ENCODE data around the gene CFAP65. TPM values are rescaled to one million over a fixed set of nuclear protein-coding genes. Genes with fewer than 3 reads are reported as not detected.

Gene CFAP65
- total RNA-seq, 6 donors from 2014 or later = 0.26 to 18.7 (median 10.7) TPM

- Histone ChIP-seq H3K4me3 (no peak overlapping the region), H3K27ac (no peak overlapping the region), H3K4me1 (peaks cover 22 to 36% (median 26%) of the 10 kb centered on the region in 4 donors), H3K36me3 (no peaks in the 10 kb centered on the region), H3K27me3 (peaks cover 3 to 84% (median 53%) of the 10 kb centered on the region in 4 donors), H3K9me3 (no peaks in the 10 kb centered on the region)
- no peak for DNase-seq
- TF ChIP-seq EP300 (IDR thresholded peaks at IDR 0.05) (no peak), POLR2A (IDR thresholded peaks at IDR 0.05) (no peak), POLR2AphosphoS5 (IDR thresholded peaks at IDR 0.05) (no peak)
- TF ChIP-seq, protein P1, sequence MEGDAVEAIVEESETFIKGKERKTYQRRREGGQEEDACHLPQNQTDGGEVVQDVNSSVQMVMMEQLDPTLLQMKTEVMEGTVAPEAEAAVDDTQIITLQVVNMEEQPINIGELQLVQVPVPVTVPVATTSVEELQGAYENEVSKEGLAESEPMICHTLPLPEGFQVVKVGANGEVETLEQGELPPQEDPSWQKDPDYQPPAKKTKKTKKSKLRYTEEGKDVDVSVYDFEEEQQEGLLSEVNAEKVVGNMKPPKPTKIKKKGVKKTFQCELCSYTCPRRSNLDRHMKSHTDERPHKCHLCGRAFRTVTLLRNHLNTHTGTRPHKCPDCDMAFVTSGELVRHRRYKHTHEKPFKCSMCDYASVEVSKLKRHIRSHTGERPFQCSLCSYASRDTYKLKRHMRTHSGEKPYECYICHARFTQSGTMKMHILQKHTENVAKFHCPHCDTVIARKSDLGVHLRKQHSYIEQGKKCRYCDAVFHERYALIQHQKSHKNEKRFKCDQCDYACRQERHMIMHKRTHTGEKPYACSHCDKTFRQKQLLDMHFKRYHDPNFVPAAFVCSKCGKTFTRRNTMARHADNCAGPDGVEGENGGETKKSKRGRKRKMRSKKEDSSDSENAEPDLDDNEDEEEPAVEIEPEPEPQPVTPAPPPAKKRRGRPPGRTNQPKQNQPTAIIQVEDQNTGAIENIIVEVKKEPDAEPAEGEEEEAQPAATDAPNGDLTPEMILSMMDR (IDR thresholded peaks at IDR 0.05) = no peak
- WGBS, 2 donors = 61 to 69% methylated on average over 3 of the region's 3 CpGs
- no peak for ATAC-seq (ENCODE audit: low FRiP score in 2 of 2)
Measured at GRCh38 chr2:218988164-218988563, 53.2 kb downstream of the CFAP65 start.

DNA sequence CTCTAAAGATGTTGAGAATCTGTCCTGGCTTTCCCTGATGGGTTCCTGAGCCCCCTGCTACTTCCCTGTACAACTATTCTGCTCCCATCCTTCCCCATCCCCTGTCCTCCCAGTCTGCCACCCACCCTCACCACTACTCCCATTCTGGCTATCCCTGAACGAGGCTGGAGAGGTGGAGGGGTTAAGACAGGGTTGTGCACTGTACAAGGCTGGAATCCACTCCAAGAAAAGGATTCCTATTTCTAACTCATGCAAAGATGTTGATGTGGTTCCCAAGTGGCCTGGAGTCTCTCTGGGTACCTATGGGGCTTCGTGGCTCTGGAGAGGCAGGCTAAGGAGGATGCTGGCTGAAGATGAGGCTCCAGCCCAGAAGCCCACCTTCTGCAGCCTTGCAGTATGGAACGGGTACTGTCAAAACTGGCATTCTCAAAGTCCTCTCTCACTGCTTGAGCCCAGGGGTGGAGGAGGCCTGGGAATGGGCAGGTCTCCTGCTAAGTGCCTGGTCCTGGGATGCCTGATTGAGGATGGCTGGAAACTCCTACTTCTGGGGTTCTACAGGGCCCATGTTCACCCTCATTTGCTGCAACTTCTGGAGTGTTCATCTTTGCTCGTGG is 55.1 kb downstream of the CFAP65 start:
- no peak for TF ChIP-seq POLR2AphosphoS5 (IDR thresholded peaks at IDR 0.05)
- TF ChIP-seq POLR2A (IDR thresholded peaks at IDR 0.05) = no peak
- DNase-seq = no peak
- Histone ChIP-seq H3K4me3 (no peak overlapping the region), H3K9me3 (no peaks in the 10 kb centered on the region), H3K4me1 (peaks cover 29 to 37% (median 32%) of the 10 kb centered on the region in 4 donors), H3K36me3 (no peaks in the 10 kb centered on the region), H3K27ac (no peak overlapping the region), H3K27me3 (peaks cover 3 to 86% (median 60%) of the 10 kb centered on the region in 4 donors)
- 44% methylated on average over 3 to 4 of the region's 4 CpGs for WGBS, 2 donors
- ATAC-seq (ENCODE audit: low FRiP score in 2 of 2) = no peak

DNA sequence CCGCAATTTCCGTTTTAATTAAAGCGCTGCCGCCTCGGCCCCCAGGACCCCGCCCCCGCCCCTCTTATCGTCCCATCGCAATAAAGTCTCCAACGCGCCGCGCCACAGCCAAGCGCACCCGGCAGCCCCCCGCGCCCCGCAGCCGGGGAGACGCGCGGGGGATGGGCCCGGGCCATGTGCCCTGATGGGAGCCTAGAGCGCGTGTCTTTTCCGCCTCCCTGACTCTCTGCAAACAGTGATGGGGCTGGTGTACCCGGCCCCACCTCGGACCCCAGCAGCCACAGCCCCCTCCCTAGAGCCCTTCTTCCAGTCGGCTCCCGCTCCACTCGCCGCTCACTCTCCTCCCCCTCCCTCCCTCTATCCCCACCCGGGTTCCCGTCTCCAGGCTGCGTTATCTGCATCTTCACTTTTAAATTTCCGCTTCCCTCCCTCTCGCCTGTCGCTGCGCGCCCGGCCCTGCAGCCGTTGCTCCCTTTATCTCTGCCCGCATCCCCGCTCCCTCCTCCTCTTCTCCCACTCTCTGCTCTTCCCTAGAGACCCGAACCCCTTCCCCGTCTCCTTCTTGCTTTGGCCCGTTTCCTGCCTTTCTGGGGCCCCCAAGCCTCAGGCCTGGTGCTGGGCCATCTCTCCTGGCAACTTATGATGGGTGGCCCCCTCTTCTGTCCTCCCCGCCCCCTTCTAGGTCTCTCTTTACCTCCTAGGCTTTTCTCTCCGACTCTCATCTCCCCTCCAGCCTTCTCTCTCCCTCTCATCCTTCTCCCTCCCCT is 55.8 kb downstream of the CFAP65 start:
- no peak for TF ChIP-seq POLR2A (IDR thresholded peaks at IDR 0.05)
- TF ChIP-seq EP300 (IDR thresholded peaks at IDR 0.05) = no peak
- TF ChIP-seq, protein P1 (IDR thresholded peaks at IDR 0.05) = no peak
- no peak for TF ChIP-seq POLR2AphosphoS5 (IDR thresholded peaks at IDR 0.05)
- Histone ChIP-seq H3K4me3 (peak overlapping the region in 1 of 4 donors; percentile 22), H3K4me1 (peaks cover 35 to 44% (median 38%) of the 10 kb centered on the region in 4 donors), H3K9me3 (no peaks in the 10 kb centered on the region), H3K27me3 (peaks cover 3 to 88% (median 64%) of the 10 kb centered on the region in 4 donors), H3K27ac (no peak overlapping the region), H3K36me3 (no peaks in the 10 kb centered on the region)
- 6 to 7% methylated on average over 23 to 37 of the region's 49 CpGs for WGBS, 2 donors
- ATAC-seq (ENCODE audit: low FRiP score in 2 of 2) (no peak), DNase-seq (no peak)

GRCh38 chr2:218985021-218985324 is 56.3 kb downstream of the CFAP65 start, which contains the start of gene FEV:
TSS of gene FEV (minus strand) at chr2:218985184. CDS start at chr2:218985075, 109 bp downstream.
- Histone ChIP-seq H3K27ac (no peak within 1 kb of the TSS), H3K4me3 (peak within 1 kb of the TSS in 2 of 4 donors; percentile 5 to 22), H3K4me1 (peaks cover 38 to 50% (median 42%) of the 10 kb centered on the region in 4 donors), H3K27me3 (peaks cover 3 to 89% (median 65%) of the 10 kb centered on the region in 4 donors), H3K36me3 (no peaks in the 10 kb centered on the region), H3K9me3 (no peaks in the 10 kb centered on the region)
- WGBS, 2 donors = 1 to 6% methylated on average over 6 to 11 of the region's 32 CpGs
- ATAC-seq (ENCODE audit: low FRiP score in 2 of 2) (no peak), DNase-seq (peak in 1 of 2 donors; percentile 78)
- TF ChIP-seq POLR2AphosphoS5 (IDR thresholded peaks at IDR 0.05) (no peak), EP300 (IDR thresholded peaks at IDR 0.05) (no peak), POLR2A (IDR thresholded peaks at IDR 0.05) (no peak)
- TF ChIP-seq, protein P1 (IDR thresholded peaks at IDR 0.05) = no peak

DNA sequence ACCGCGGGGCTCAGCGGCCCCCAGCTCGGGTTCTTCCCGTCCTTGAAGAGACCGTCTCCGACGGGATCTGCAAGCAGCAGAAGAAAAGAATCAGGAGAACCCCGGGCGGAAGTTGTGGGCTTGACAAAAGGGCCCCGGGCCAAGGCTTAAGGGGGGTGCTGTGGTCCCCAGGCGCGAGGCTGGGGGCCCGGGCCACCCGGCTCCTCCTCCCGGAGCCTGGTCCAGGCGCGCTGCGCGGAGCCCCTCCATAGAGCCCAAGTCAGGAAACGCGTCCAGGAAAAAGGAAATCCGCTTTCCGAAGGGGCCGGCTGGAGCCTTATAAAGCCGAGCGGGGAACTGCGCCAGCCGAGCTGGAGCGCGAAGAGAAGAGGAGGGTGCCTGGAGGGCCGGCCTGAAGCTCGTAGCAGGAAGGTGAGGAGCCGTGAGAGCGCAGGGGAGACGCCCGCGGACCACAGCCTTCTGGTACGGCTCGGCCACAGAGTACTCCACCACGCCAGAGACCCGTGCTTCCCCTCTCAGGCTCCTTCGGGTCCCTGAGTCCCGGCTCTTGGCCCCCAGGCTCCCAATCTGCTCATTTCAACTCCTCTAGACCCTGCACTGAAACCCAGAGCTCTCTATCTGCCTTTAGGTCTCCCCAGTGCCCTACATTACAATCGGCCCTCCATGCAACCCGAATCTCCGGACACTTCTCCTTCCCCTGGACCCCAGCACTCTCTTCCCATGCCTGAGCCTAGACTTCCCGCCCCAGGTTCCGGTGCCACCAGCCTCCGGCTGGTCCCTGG is 56.9 kb downstream of the CFAP65 start:
- DNase-seq (peak in 1 of 2 donors; percentile 78), ATAC-seq (ENCODE audit: low FRiP score in 2 of 2) (no peak)
- no peak for TF ChIP-seq POLR2A (IDR thresholded peaks at IDR 0.05)
- no peak for TF ChIP-seq POLR2AphosphoS5 (IDR thresholded peaks at IDR 0.05)
- TF ChIP-seq EP300 (IDR thresholded peaks at IDR 0.05) = no peak
- TF ChIP-seq, protein P1 (IDR thresholded peaks at IDR 0.05) = no peak
- H3K27ac ChIP-seq = no peak overlapping the region
- H3K36me3 ChIP-seq = no peaks in the 10 kb centered on the region
- peak overlapping the region in 2 of 4 donors; percentile 5 to 22 for H3K4me3 ChIP-seq
- 1 to 3% methylated on average over 8 to 50 of the region's 50 CpGs for WGBS, 2 donors
- H3K27me3 ChIP-seq = peaks cover 3 to 90% (median 63%) of the 10 kb centered on the region in 4 donors
- no peaks in the 10 kb centered on the region for H3K9me3 ChIP-seq
- peaks cover 41 to 53% (median 46%) of the 10 kb centered on the region in 4 donors for H3K4me1 ChIP-seq

Data from upper lobe of left lung (tissue), 6 donors.